HG02798 (cell line): ENCODE measurements around the gene TTF2.
"Not testable (repeated sequence)": the region's sequence is repeated elsewhere in the genome, so short reads cannot be mapped to it uniquely, and the experiment has no call there.

Experiments
- ATAC-seq: cut with Tn5 transposase; IDR thresholded peaks from one replicate; pipeline ENCODE4 v1.9.1; 2021; ENCODE audit warnings: mild to moderate bottlenecking; ENCODE audit not compliant: unreplicated experiment, poor library complexity

Gene TTF2

GRCh38 chr1:117146072-117146471 lies 85.9 kb downstream of the TTF2 start:
- no peak for ATAC-seq

- no peak for ATAC-seq
Observed at GRCh38 chr1:117146575-117147340, 86.6 kb downstream of the TTF2 start.

DNA sequence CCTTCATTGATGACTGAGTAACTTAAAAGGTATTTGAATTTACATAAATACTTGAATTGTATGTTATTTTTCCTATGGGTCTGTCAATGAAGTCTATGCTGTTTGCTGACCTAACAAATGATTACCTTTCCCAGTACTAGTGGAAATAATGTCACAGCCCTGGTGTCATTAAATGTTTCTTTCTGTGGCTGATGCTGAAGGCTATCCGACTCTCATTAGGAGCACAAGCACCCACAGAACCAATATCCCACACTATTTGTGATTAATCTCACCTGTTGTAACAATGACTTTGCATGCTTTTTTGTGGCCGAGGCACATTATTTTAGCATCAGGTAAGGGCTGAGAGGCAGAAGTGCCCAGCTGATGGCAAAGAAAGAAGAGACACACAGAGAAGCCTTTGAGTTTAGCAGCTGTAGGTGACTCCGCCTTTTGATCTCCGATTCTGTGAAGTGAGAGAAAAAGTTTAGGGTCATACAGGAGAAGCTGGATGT lies 87.3 kb downstream of the TTF2 start:
- ATAC-seq = no peak

- no peak for ATAC-seq
Observed at GRCh38 chr1:117147856-117148588, 87.9 kb downstream of the TTF2 start.

DNA sequence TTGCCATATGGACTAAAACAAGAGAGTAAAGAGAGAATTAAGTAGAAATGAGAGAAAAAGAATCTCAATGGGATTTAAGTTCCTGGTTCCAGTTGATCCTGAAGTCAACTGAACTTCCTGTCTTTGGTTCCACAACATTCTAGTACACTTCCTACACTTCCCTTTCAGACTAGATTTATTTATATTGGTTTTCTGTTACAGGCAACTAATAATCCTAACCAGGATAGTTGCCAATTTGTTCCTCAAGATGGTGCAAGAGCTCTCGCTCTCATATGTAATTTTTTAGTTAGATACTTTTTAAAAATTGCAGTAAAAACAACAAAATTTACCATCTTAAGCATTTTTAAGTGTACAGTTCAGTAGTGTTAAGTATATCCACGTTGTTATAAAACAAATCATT lies 90.2 kb downstream of the TTF2 start:
- no peak for ATAC-seq

DNA sequence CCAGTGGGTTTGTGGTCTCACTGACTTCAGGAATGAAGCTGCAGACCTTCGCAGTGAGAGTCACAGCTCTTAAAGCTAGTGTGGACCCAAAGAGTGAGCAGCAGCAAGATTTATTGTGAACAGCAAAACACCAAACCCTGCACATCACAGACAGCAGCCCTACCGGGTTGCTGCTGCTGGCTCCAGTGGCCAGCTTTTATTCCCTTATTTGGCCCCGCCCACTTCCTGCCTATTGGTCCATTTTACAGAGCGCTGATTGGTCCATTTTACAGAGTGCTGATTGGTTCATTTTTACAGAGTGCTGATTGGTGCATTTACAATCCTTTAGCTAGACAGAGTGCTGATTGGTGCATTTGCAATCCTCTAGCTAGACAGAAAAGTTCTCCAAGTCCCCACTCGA lies 91.2 kb downstream of the TTF2 start:
- ATAC-seq = not testable (repeated sequence)
